VCaP (cell line): ENCODE results near the gene MYDGF.
A peak's percentile ranks its signal among the peaks of the same experiment; 100 is the strongest.

Source experiments
- H3K27ac ChIP-seq: fragments of 450-650 bp; 2 replicates; pipeline ENCODE4 v1.5.1; 2017
- TF ChIP-seq, protein P1 (sequence below): fragments of 450-650 bp; conservative IDR thresholded peaks from 2 replicates; pipeline ENCODE4 v1.5.1; 2017; ENCODE audit warnings: mild to moderate bottlenecking, moderate library complexity

Gene MYDGF

DNA sequence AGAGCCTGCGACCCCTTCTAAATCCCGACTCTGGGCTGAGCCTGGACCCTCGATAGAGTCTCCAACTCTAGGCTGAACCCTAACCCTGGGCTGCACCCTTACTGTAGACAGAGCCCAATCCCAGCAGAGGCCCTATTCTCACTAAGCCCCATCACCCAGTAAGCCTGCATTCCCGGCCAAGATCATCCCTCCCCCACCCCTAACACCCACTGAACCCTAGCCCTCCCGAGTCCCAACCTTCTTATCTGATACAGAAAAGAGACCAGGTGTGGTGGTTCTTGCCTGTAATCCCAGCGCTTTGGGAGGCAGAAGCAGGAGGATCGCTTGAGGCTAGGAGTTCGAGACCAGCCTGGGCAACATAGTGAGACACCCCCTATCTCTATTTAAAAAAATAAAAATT, 33.4 kb downstream of the MYDGF start:
- TF ChIP-seq, protein P1, sequence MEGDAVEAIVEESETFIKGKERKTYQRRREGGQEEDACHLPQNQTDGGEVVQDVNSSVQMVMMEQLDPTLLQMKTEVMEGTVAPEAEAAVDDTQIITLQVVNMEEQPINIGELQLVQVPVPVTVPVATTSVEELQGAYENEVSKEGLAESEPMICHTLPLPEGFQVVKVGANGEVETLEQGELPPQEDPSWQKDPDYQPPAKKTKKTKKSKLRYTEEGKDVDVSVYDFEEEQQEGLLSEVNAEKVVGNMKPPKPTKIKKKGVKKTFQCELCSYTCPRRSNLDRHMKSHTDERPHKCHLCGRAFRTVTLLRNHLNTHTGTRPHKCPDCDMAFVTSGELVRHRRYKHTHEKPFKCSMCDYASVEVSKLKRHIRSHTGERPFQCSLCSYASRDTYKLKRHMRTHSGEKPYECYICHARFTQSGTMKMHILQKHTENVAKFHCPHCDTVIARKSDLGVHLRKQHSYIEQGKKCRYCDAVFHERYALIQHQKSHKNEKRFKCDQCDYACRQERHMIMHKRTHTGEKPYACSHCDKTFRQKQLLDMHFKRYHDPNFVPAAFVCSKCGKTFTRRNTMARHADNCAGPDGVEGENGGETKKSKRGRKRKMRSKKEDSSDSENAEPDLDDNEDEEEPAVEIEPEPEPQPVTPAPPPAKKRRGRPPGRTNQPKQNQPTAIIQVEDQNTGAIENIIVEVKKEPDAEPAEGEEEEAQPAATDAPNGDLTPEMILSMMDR: no peak
- H3K27ac ChIP-seq: peak overlapping the region; percentile 38; the same call in 1 of the 2 replicates

DNA sequence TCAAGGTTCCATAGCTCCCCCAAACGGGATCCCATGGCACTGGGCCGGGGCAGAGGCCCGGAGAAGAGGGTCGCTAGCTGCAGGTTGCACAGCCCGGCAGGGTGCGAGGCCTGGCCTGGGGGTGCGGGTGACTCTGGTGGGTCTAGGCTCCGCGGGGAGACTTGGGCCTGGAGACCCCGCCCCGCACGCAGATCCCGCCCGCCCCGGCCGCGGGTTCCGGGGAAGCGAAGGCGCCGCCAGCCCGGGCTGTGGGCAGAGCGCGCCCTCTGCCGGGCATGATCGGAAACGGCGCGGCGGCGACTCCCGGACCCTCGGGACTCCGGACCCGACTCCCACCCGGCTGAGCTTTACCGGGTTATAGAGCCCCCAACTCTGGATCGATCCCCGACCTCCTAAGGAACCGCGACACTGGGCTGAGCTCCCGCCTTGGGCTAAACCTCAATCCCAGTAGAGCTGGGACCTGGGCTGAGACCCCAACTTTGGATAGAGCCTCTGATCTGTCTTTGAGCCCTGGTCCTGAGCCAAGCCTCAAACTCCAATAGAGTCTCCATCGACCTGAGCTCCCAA, 33.9 kb downstream of the MYDGF start:
- peak overlapping the region; percentile 38; the same call in 1 of the 2 replicates for H3K27ac ChIP-seq
- TF ChIP-seq, protein P1: peak; percentile 92

DNA sequence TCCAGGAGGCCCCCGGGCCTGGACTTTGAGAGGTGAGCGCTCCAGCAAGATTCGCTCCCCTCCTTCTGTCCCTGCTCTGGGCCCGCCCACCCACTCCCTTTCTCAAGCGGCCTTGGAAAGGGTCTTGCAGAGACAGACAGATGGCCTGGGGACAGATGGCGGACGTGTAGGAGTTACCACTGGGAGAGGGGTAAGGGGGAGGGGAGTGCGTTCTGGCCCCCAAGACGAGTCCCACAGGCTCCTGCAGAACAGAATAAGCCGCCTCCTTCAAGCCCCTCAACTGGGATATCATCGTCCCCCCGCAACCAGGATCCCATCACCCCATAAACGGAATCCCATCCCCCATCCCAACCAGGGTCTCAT, 34.4 kb downstream of the MYDGF start:
- TF ChIP-seq, protein P1: no peak
- peak overlapping the region; percentile 38; the same call in 1 of the 2 replicates for H3K27ac ChIP-seq

DNA sequence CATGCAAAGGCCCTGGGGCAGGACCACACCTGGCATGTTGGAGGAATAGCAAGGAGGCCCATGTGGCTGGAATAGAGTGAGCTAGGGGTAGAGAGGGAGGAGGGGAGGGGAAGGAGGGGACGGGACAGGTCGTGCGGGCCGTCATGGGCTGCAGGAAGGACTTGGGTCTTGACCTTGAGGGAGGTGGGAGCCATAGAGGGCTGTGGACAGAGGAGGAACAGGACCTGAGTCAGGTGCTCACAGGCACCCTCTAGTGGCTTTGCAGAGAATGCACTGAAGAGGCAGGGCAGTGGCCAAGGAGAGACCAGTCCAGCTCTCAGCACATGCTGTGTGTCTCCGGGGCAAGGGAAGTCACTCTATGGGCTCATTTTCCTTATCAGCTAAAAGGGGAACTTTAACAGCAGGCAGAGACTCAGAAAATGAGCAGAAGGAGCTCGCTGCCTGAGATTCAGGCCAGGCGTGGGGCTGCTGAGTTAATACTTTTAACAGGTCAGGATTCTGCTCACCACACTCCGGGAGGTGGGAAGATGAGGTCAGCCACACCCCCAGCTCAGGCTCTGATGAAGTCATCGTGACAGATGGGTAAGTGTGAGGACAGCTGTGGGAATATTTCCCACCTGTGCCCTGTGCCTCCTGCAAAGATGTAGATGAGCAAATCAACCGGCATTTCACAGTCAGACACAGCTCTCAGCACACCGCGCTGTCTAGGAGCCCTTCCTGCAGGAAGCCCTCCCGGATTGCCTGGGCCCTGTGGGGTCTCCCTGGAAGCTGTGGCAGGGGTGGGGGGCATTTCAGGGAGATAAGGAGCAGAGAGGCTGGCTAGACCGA, 36.8 kb downstream of the MYDGF start:
- no peak overlapping the region for H3K27ac ChIP-seq
- TF ChIP-seq, protein P1: peak; percentile 75

DNA sequence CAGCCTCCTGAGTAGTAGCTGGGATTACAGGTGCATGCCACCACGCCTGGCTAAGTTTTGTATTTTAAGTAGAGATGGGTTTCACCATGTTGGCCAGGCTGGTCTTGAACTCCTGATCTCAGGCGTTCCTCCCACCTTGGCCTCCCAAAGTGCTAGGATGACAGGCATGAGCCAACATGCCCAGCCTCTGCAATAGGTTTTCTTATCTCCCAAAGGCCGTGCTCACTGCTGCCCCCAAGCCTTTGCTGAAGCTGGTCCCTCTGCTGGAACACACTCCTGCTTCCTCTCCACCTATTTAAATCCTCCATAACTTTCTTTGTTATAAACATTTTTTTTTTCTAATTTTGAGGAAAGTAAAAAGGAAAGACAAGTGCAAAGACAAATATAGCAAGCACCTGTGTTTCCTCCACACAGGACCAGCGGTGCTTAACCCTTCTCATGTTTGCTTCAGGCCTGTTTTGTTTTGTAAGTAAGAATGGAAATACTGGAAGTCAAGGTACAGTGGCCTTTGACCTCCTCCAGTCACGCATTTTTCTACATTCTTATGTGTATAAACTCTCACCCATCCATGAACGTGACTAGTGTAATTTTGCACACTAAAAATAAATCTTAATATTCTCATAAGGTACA, 45.3 kb downstream of the MYDGF start:
- TF ChIP-seq, protein P1: peak; percentile 36
- no peak overlapping the region for H3K27ac ChIP-seq

DNA sequence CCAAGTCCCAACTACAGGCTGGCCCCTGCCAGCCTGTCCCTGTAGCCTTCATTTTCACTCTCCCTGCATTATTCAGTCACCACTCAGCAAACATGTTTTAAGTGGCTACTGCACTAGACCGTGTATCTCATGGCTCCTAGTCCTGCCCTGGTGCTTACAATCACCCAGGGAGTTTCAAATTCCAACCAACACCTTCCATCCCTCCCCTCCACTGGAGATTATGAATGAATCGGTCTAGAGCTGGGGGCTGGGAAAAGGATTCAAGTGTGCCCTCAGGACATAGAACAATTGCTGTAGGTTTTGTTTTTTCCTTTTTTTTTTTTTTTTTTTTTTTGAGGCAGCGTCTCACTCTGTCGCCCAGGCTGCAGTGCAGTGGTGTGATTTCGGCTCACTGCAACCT, 45.8 kb downstream of the MYDGF start:
- TF ChIP-seq, protein P1: no peak
- H3K27ac ChIP-seq: no peak overlapping the region

DNA sequence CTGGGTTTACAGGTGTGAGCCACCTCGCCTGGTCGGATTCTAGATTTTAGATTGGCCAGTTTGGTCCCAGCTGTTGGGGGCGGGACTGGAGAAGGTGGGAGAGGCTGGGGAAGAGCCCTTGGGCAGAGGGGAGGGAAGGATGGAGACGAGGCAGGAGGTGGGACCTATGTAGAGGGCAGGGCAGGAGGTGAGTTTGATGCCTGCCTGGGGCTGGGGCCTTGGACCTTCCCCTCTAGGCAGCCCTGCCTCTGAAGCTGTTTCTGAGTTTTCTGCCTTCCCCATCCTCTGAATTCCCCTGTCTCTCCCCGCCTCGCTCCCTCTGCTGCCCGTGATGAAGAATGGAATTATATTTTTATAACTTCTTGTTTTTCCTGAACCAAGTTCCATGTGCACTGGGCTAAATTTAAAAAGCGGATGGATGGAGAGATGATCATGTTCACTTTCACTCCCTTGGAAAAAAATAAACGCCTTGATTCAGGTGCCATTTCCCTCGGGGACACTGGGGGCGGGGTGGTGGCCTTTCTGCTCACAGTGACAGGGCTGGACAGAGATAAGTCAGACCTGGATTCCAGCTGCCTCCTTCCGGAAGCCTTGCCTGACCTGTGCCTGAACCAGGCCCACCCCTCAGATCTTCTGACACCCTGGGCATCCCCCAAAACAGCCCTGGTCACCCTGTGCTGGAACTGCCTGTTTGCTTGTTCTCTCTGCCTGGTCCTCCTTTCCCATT, 47.3 kb downstream of the MYDGF start:
- H3K27ac ChIP-seq: no peak overlapping the region
- TF ChIP-seq, protein P1: no peak; the same call in 1 of the 2 replicates
